Colonic mucosa (tissue), 4 donors: ENCODE results near the gene SERPINC1. TPM values are rescaled to one million over a fixed set of nuclear protein-coding genes. Genes with fewer than 3 reads are reported as not detected.

Experiments used
- DNase-seq: peaks from one replicate; pipeline ENCODE4 v3.0.0-alpha.2; 2020
- H3K27ac ChIP-seq: fragments of 200-600 bp; one replicate; pipeline ENCODE4 v1.8.0; 2021
- H3K27me3 ChIP-seq: fragments of 200-600 bp; one replicate; pipeline ENCODE4 v1.8.0; 2021
- H3K36me3 ChIP-seq: fragments of 200-600 bp; one replicate; pipeline ENCODE4 v1.8.0; 2021
- H3K4me1 ChIP-seq: fragments of 200-600 bp; one replicate; pipeline ENCODE4 v1.8.0; 2021; ENCODE audit warnings: mild to moderate bottlenecking
- H3K4me3 ChIP-seq: fragments of 200-600 bp; one replicate; pipeline ENCODE4 v1.8.0; 2021
- H3K9ac ChIP-seq, 2 donors: one replicate each; pipeline ENCODE4 v1.7.0; 2013; ENCODE audit warnings: control low read depth in 2 of 2, low read depth in 2 of 2, low read length in 2 of 2
- H3K9me3 ChIP-seq: fragments of 200-600 bp; one replicate; pipeline ENCODE4 v1.8.0; 2021
- CTCF ChIP-seq: fragments of 200-600 bp; IDR thresholded peaks from one replicate; pipeline ENCODE4 v1.8.0; 2022; ENCODE audit warnings: antibody characterized with exemption, mild to moderate bottlenecking
- intact Hi-C: fragments of 100-400 bp; cut with DNase I; formaldehyde crosslinking; loops from one replicate; pipeline ENCODE4 v1.14.1; 2022
- total RNA-seq, 2 donors: library from RNA; stranded (reverse); fragmentation: NEBNext Ultra II Directional in 1 of 2; extraction: Animal tissue kit (Norgen Biotek cat#: 25700) in 1 of 2; gene quantifications; one replicate each; pipeline ENCODE4 v1.2.1, GENCODE V29; 2021
- donor health status: healthy.
- donor health status: DM: no; HTN: no; CAD: no.
- donor health status: DM: no; HTN: no; CAD: no.

Gene SERPINC1
- total RNA-seq, 2 donors from 2014 or later: 0.29 to 1.8 TPM

GRCh38 chr1:173878251-173878650 is 38.9 kb downstream of the SERPINC1 start:
- no peaks in the 10 kb centered on the region for H3K9me3 ChIP-seq
- no peak overlapping the region for H3K9ac ChIP-seq
- intact Hi-C loops: no loop called here
- no peak for DNase-seq
- H3K27ac ChIP-seq: no peak overlapping the region
- no peaks in the 10 kb centered on the region for H3K4me1 ChIP-seq
- no peak overlapping the region for H3K4me3 ChIP-seq
- no peaks in the 10 kb centered on the region for H3K36me3 ChIP-seq
- no peak for TF ChIP-seq CTCF
- no peaks in the 10 kb centered on the region for H3K27me3 ChIP-seq

GRCh38 chr1:173876732-173877131 is 40.4 kb downstream of the SERPINC1 start:
- Histone ChIP-seq H3K4me1 (no peaks in the 10 kb centered on the region), H3K36me3 (no peaks in the 10 kb centered on the region), H3K9ac (no peak overlapping the region), H3K27me3 (no peaks in the 10 kb centered on the region), H3K4me3 (no peak overlapping the region), H3K9me3 (no peaks in the 10 kb centered on the region), H3K27ac (no peak overlapping the region)
- intact Hi-C loops: no loop called here
- no peak for TF ChIP-seq CTCF
- DNase-seq: no peak

GRCh38 chr1:173871500-173871899 is 45.6 kb downstream of the SERPINC1 start:
- no peak overlapping the region for H3K4me3 ChIP-seq
- H3K9me3 ChIP-seq: no peaks in the 10 kb centered on the region
- no peaks in the 10 kb centered on the region for H3K4me1 ChIP-seq
- intact Hi-C loops: no loop called here
- H3K9ac ChIP-seq: no peak overlapping the region
- H3K27me3 ChIP-seq: no peaks in the 10 kb centered on the region
- H3K36me3 ChIP-seq: no peaks in the 10 kb centered on the region
- no peak for DNase-seq
- no peak overlapping the region for H3K27ac ChIP-seq
- TF ChIP-seq CTCF: no peak

- Histone ChIP-seq H3K27me3 (no peaks in the 10 kb centered on the region), H3K36me3 (no peaks in the 10 kb centered on the region), H3K27ac (no peak overlapping the region), H3K9me3 (no peaks in the 10 kb centered on the region), H3K4me1 (no peaks in the 10 kb centered on the region), H3K9ac (no peak overlapping the region), H3K4me3 (no peak overlapping the region)
- no peak for TF ChIP-seq CTCF
- DNase-seq: no peak
- intact Hi-C loops: no loop called here
Measured at GRCh38 chr1:173871091-173871490, 46.0 kb downstream of the SERPINC1 start.

GRCh38 chr1:173870252-173871075 is 46.7 kb downstream of the SERPINC1 start:
- H3K9me3 ChIP-seq: no peaks in the 10 kb centered on the region
- intact Hi-C loops: no loop called here
- H3K4me3 ChIP-seq: no peak overlapping the region
- no peak for TF ChIP-seq CTCF
- peak; percentile 40 for DNase-seq
- peak overlapping the region in 1 of 2 donors; percentile 64 for H3K9ac ChIP-seq
- no peaks in the 10 kb centered on the region for H3K36me3 ChIP-seq
- H3K27me3 ChIP-seq: no peaks in the 10 kb centered on the region
- peaks cover under 1% of the 10 kb centered on the region for H3K4me1 ChIP-seq
- H3K27ac ChIP-seq: peak overlapping the region; percentile 96
